Peyer's patch (tissue), 4 donors: ENCODE results near the gene GHITM. TPM values are rescaled to one million over a fixed set of nuclear protein-coding genes. Genes with fewer than 3 reads are reported as not detected.
"Not testable (repeated sequence)": the region's sequence is repeated elsewhere in the genome, so short reads cannot be mapped to it uniquely, and the experiment has no call there.

Experiments used
- DNase-seq, 3 donors: peaks; one replicate each; pipeline ENCODE4 v3.0.0-alpha.2; 2017 to 2019
- H3K27ac ChIP-seq, 4 donors: fragments of 200-600 bp; sonication (generic); one replicate each; pipeline ENCODE4 v1.5.1; 2016 to 2019
- H3K27me3 ChIP-seq, 2 donors: fragments of 200-600 bp; sonication (generic); one replicate each; pipeline ENCODE4 v1.5.1; 2019
- H3K36me3 ChIP-seq, 3 donors: fragments of 200-600 bp; sonication (generic); one replicate each; pipeline ENCODE4 v1.5.1; 2016 to 2019
- H3K4me1 ChIP-seq, 4 donors: fragments of 200-600 bp; sonication (generic); one replicate each; pipeline ENCODE4 v1.5.1; 2016 to 2019
- H3K4me3 ChIP-seq, 4 donors: fragments of 200-600 bp; sonication (generic); 1 replicate in 3 of 4; 2 replicates in 1 of 4; pipeline ENCODE4 v1.5.1; 2016 to 2019; ENCODE audit warnings: mild to moderate bottlenecking in 1 of 4
- H3K9me3 ChIP-seq, 4 donors: fragments of 200-600 bp; sonication (generic); one replicate each; pipeline ENCODE4 v1.5.1; 2016 to 2019; ENCODE audit warnings: mild to moderate bottlenecking in 1 of 4
- CTCF ChIP-seq, 6 experiments: fragments of 450-650 bp in 4 of 6; fragments of 200-600 bp in 2 of 6; sonication (generic) in 1 of 6; IDR thresholded peaks; one replicate each; pipeline ENCODE4 v1.5.1; 2017 to 2019; ENCODE audit warnings: antibody characterized with exemption in 6 of 6, mild to moderate bottlenecking in 3 of 6, moderate library complexity in 1 of 6
- POLR2A ChIP-seq, 2 donors: fragments of 450-650 bp; IDR thresholded peaks; one replicate each; pipeline ENCODE4 v1.5.1; 2017; ENCODE audit warnings: antibody characterized with exemption in 2 of 2, mild to moderate bottlenecking in 2 of 2, moderate library complexity in 2 of 2
- total RNA-seq, 4 donors: library from RNA; depleted of rRNA; stranded (reverse); fragments of >200 nt; gene quantifications; one replicate each; pipeline ENCODE4 v1.1.0, GENCODE V29; 2016

The GHITM gene
- total RNA-seq, 4 donors from 2014 or later: 111 to 270 (median 143) TPM

GRCh38 chr10:84123362-84123761 lies 15.9 kb upstream of the GHITM start:
- Histone ChIP-seq H3K4me3 (no peak overlapping the region), H3K36me3 (no peaks in the 10 kb centered on the region), H3K27ac (no peak overlapping the region), H3K4me1 (no peaks in the 10 kb centered on the region), H3K27me3 (no peaks in the 10 kb centered on the region), H3K9me3 (peaks cover 0 to 17% (median 6%) of the 10 kb centered on the region in 4 donors)
- DNase-seq: no peak
- TF ChIP-seq POLR2A (IDR thresholded peaks at IDR 0.05) (no peak), CTCF (IDR thresholded peaks at IDR 0.05) (no peak)

- H3K4me3 ChIP-seq, H3K27me3 ChIP-seq, H3K36me3 ChIP-seq, DNase-seq, H3K4me1 ChIP-seq, H3K27ac ChIP-seq: not testable (repeated sequence)
- peaks cover 0 to 17% (median 6%) of the 10 kb centered on the region in 4 donors for H3K9me3 ChIP-seq
Measured at GRCh38 chr10:84125910-84126784, 13.2 kb upstream of the GHITM start.

- H3K36me3 ChIP-seq: no peaks in the 10 kb centered on the region
- H3K4me3 ChIP-seq: no peak overlapping the region
- no peak overlapping the region for H3K27ac ChIP-seq
- TF ChIP-seq CTCF (IDR thresholded peaks at IDR 0.05) (no peak), POLR2A (IDR thresholded peaks at IDR 0.05) (no peak)
- peaks cover 0 to 17% (median 6%) of the 10 kb centered on the region in 4 donors for H3K9me3 ChIP-seq
- no peak for DNase-seq
- no peaks in the 10 kb centered on the region for H3K4me1 ChIP-seq
- no peaks in the 10 kb centered on the region for H3K27me3 ChIP-seq
Measured at GRCh38 chr10:84126785-84127167, 12.5 kb upstream of the GHITM start.

DNA sequence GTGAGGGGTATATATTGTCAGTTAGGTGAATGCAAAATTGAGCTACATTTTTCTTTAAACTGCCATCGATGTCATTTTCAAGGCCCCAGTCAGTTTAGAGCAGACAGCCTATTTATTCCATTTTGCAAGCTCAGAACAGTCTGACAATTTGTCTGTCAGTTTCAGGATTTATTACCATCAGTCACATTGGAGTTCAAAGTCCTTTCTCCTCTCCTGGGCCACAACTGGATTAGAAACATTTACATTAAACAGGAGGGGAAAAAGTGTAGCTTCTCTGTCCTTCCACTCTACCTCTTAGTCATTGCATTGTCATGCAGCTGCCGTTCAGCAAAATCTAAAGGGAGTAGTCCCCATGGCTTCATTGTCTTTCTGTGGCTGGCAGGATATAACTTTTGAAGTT lies 3.5 kb upstream of the GHITM start:
- H3K4me3 ChIP-seq: no peak overlapping the region
- H3K27ac ChIP-seq: peak overlapping the region in 1 of 4 donors; percentile 59
- H3K36me3 ChIP-seq: no peaks in the 10 kb centered on the region
- no peak for TF ChIP-seq POLR2A (IDR thresholded peaks at IDR 0.05)
- no peak for TF ChIP-seq CTCF (IDR thresholded peaks at IDR 0.05)
- no peaks in the 10 kb centered on the region for H3K9me3 ChIP-seq
- H3K4me1 ChIP-seq: peaks cover 2 to 9% (median 6%) of the 10 kb centered on the region in 4 donors
- DNase-seq: no peak
- no peaks in the 10 kb centered on the region for H3K27me3 ChIP-seq

- no peak overlapping the region for H3K4me3 ChIP-seq
- no peak for DNase-seq
- H3K27ac ChIP-seq: peak overlapping the region in 3 of 4 donors; percentile 95 to 99 (median 97)
Measured at GRCh38 chr10:84137811-84138210, 1.5 kb upstream of the GHITM start.

More at GRCh38 chr10:84137811-84138210, 1.5 kb upstream of the GHITM start:
- TF ChIP-seq CTCF (IDR thresholded peaks at IDR 0.05): no peak
- TF ChIP-seq POLR2A (IDR thresholded peaks at IDR 0.05): no peak
- Histone ChIP-seq H3K27me3 (no peaks in the 10 kb centered on the region), H3K4me1 (peaks cover 2 to 16% (median 7%) of the 10 kb centered on the region in 4 donors), H3K36me3 (peaks cover 0 to 13% (median 0%) of the 10 kb centered on the region in 3 donors), H3K9me3 (no peaks in the 10 kb centered on the region)
